HEK293 (cell line): Measurements from ENCODE around the gene PIERCE2.

Source experiments
- CTCF ChIA-PET: fragments of 350-600 bp; formaldehyde crosslinking; extraction: SDS; loops from one replicate; lab custom pipeline; 2021; ENCODE audit warnings: antibody characterized with exemption; lab: Yijun Ruan, JAX
- POLR2A ChIA-PET: fragments of 300-600 bp; formaldehyde crosslinking; extraction: SDS; loops from one replicate; lab custom pipeline; 2020; ENCODE audit warnings: antibody characterized with exemption, inconsistent platforms; lab: Yijun Ruan, JAX
- H3K27ac ChIP-seq: fragments of 200-500 bp; sonication (Bioruptor generic); 2 replicates; pipeline ENCODE4 v1.5.1; 2014; ENCODE audit warnings: low read depth, low read length, control low read depth, inconsistent platforms; ENCODE audit errors: extremely low read depth
- H3K36me3 ChIP-seq, 2 experiments: fragments of 200-500 bp in 1 of 2; sonication (Bioruptor generic) in 1 of 2; 1 replicate in 1 of 2; 2 replicates in 1 of 2; pipeline ENCODE4 v1.5.1; 2014 to 2017; ENCODE audit warnings: inconsistent platforms in 2 of 2, low read length in 2 of 2; ENCODE audit not compliant: control insufficient read depth in 2 of 2, insufficient read depth in 1 of 2
- H3K4me1 ChIP-seq: fragments of 200-500 bp; sonication (Bioruptor generic); 2 replicates; pipeline ENCODE4 v1.5.1; 2014; ENCODE audit warnings: mild to moderate bottlenecking, low read length, inconsistent platforms; ENCODE audit not compliant: control insufficient read depth, insufficient read depth
- H3K4me3 ChIP-seq: 2 replicates; pipeline ENCODE4 v1.5.1; 2011; ENCODE audit warnings: low read depth, mild to moderate bottlenecking, control low read depth, low read length, moderate library complexity
- H3K9me3 ChIP-seq: fragments of 200-500 bp; sonication (Bioruptor generic); 2 replicates; pipeline ENCODE4 v1.5.1; 2014; ENCODE audit warnings: low read depth, low read length, inconsistent platforms; ENCODE audit not compliant: control insufficient read depth, insufficient read depth
- ATF2 ChIP-seq: fragments of 450-650 bp; formaldehyde crosslinking; IDR thresholded peaks from 2 replicates; pipeline ENCODE4 v1.5.1; 2016; ENCODE audit warnings: missing biosample characterization, missing genetic modification characterization, low read depth
- GLI2 ChIP-seq: fragments of 450-650 bp; formaldehyde crosslinking; IDR thresholded peaks from 2 replicates; pipeline ENCODE4; 2017; ENCODE audit warnings: missing biosample characterization, missing genetic modification characterization, low read depth, borderline replicate concordance
- GLIS2 ChIP-seq: fragments of 450-650 bp; formaldehyde crosslinking; IDR thresholded peaks from 2 replicates; pipeline ENCODE4 v1.5.1; 2016; ENCODE audit warnings: missing biosample characterization, missing genetic modification characterization
- IKZF3 ChIP-seq: fragments of 450-650 bp; IDR thresholded peaks from 2 replicates; pipeline ENCODE4 v1.5.0; 2018; ENCODE audit warnings: missing biosample characterization, mild to moderate bottlenecking, missing genetic modification characterization, moderate library complexity
- PATZ1 ChIP-seq: fragments of 450-650 bp; formaldehyde crosslinking; IDR thresholded peaks from 2 replicates; pipeline ENCODE4 v1.5.1; 2016; ENCODE audit warnings: missing biosample characterization, missing genetic modification characterization
- PRDM1 ChIP-seq: fragments of 450-650 bp; formaldehyde crosslinking; IDR thresholded peaks from 2 replicates; pipeline ENCODE4; 2016; ENCODE audit warnings: missing biosample characterization, missing genetic modification characterization
- PRDM10 ChIP-seq: fragments of 450-650 bp; formaldehyde crosslinking; IDR thresholded peaks from 2 replicates; pipeline ENCODE4 v1.5.1; 2016; ENCODE audit warnings: missing biosample characterization, missing genetic modification characterization
- SP3 ChIP-seq: fragments of 450-650 bp; formaldehyde crosslinking; IDR thresholded peaks from 2 replicates; pipeline ENCODE4 v1.5.1; 2016; ENCODE audit warnings: missing biosample characterization, missing genetic modification characterization
- SP7 ChIP-seq: fragments of 450-650 bp; formaldehyde crosslinking; IDR thresholded peaks from 2 replicates; pipeline ENCODE4 v1.5.1; 2016; ENCODE audit warnings: missing biosample characterization, missing genetic modification characterization
- ZBTB21 ChIP-seq: fragments of 450-650 bp; formaldehyde crosslinking; IDR thresholded peaks from 2 replicates; pipeline ENCODE4 v1.5.1; 2017; ENCODE audit warnings: missing biosample characterization, missing genetic modification characterization
- ZBTB26 ChIP-seq: fragments of 450-650 bp; formaldehyde crosslinking; optimal IDR thresholded peaks from 2 replicates; pipeline ENCODE3; 2016; ENCODE audit warnings: missing biosample characterization, mild to moderate bottlenecking, missing genetic modification characterization
- ZEB2 ChIP-seq: fragments of 450-650 bp; formaldehyde crosslinking; IDR thresholded peaks from 2 replicates; pipeline ENCODE4 v1.5.1; 2016; ENCODE audit warnings: missing biosample characterization, missing genetic modification characterization
- ZFP37 ChIP-seq: fragments of 450-650 bp; formaldehyde crosslinking; IDR thresholded peaks from 2 replicates; pipeline ENCODE4 v1.5.1; 2016; ENCODE audit warnings: missing biosample characterization, missing genetic modification characterization
- ZFP69B ChIP-seq: fragments of 450-650 bp; formaldehyde crosslinking; IDR thresholded peaks from 2 replicates; pipeline ENCODE4 v1.5.1; 2016; ENCODE audit warnings: missing biosample characterization, missing genetic modification characterization
- ZIC2 ChIP-seq: fragments of 450-650 bp; formaldehyde crosslinking; IDR thresholded peaks from 2 replicates; pipeline ENCODE4 v1.5.1; 2016; ENCODE audit warnings: missing biosample characterization, missing genetic modification characterization
- ZNF148 ChIP-seq: fragments of 450-650 bp; formaldehyde crosslinking; IDR thresholded peaks from 2 replicates; pipeline ENCODE4 v1.5.0; 2017; ENCODE audit warnings: missing biosample characterization, missing genetic modification characterization, borderline replicate concordance
- ZNF2 ChIP-seq: fragments of 450-650 bp; formaldehyde crosslinking; IDR thresholded peaks from 2 replicates; pipeline ENCODE4 v1.5.1; 2016; ENCODE audit warnings: missing biosample characterization, missing genetic modification characterization
- ZNF223 ChIP-seq: fragments of 450-650 bp; formaldehyde crosslinking; IDR thresholded peaks from 2 replicates; pipeline ENCODE4 v1.5.1; 2016; ENCODE audit warnings: missing biosample characterization, missing genetic modification characterization
- ZNF335 ChIP-seq: fragments of 450-650 bp; formaldehyde crosslinking; conservative IDR thresholded peaks from 2 replicates; pipeline ENCODE4 v1.5.1; 2016; ENCODE audit warnings: missing biosample characterization, missing genetic modification characterization
- ZNF426 ChIP-seq: fragments of 450-650 bp; formaldehyde crosslinking; IDR thresholded peaks from 2 replicates; pipeline ENCODE4 v1.5.1; 2017; ENCODE audit warnings: missing biosample characterization, missing genetic modification characterization, mild to moderate bottlenecking, inconsistent platforms, moderate library complexity
- ZNF501 ChIP-seq: fragments of 450-650 bp; formaldehyde crosslinking; IDR thresholded peaks from 2 replicates; pipeline ENCODE4 v1.5.1; 2016; ENCODE audit warnings: missing biosample characterization, missing genetic modification characterization
- ZNF561 ChIP-seq: fragments of 450-650 bp; IDR thresholded peaks from 2 replicates; pipeline ENCODE4 v1.5.1; 2018; ENCODE audit warnings: missing biosample characterization, missing genetic modification characterization, borderline replicate concordance
- ZNF704 ChIP-seq: fragments of 450-650 bp; formaldehyde crosslinking; IDR thresholded peaks from 2 replicates; pipeline ENCODE4 v1.5.1; 2016; ENCODE audit warnings: missing biosample characterization, missing genetic modification characterization
- ZNF843 ChIP-seq: fragments of 450-650 bp; formaldehyde crosslinking; IDR thresholded peaks from 2 replicates; pipeline ENCODE4 v1.5.1; 2016; ENCODE audit warnings: missing biosample characterization, missing genetic modification characterization

PIERCE2 gene

GRCh38 chr15:55408012-55408928, at the start of gene PIERCE2, which contains the start of gene CCPG1:
Gene PIERCE2, plus strand, starts transcription at chr15:55408495. Its CDS starts 274 bp downstream, at chr15:55408769.
Gene CCPG1, minus strand, starts transcription at chr15:55408359. Its CDS starts 18,935 bp downstream, at chr15:55389424.
- ChIA-PET CTCF (interaction anchor here (0.5 to 1.1 kb wide), 6 partner anchors 22 to 441 kb away, joined by 3 to 4 read pairs (median 3); no protein-coding TSS in a partner anchor), POLR2A (interaction anchor here (0.6 to 2.5 kb wide), 4 partner anchors 9 to 212 kb away, joined by 3 to 12 read pairs (median 6); partner anchors contain the start of genes PIGB, PIGBOS1 and RSL24D1)
- H3K4me3 ChIP-seq = peak within 1 kb of the TSS; percentile 59
- no peaks in the 10 kb centered on the region for H3K36me3 ChIP-seq
- H3K27ac ChIP-seq = peak within 1 kb of the TSS; percentile 82
- H3K4me1 ChIP-seq = no peaks in the 10 kb centered on the region
- no peaks in the 10 kb centered on the region for H3K9me3 ChIP-seq
- TF ChIP-seq ZNF223 (tag by site-specific recombination) (peak; percentile 0; the same call in 1 of the 2 replicates), ZNF2 (peak; percentile 50), ZFP37 (tag by site-specific recombination) (peak; percentile 78), IKZF3 (peak; percentile 92), ZNF426 (tag by site-specific recombination) (no peak), ZNF501 (peak; percentile 85), PATZ1 (peak; percentile 62; the same call in 1 of the 2 replicates), SP3 (peak; percentile 44), ZNF704 (tag by site-specific recombination) (0 out of 2 replicates have a peak, but pooled peaks have one; percentile 53), ZNF561 (tag by site-specific recombination) (peak; percentile 74; the same call in 1 of the 2 replicates), SP7 (tag by site-specific recombination) (peak; percentile 56; the same call in 1 of the 2 replicates), GLI2 (no peak), ATF2 (tag by site-specific recombination) (0 out of 2 replicates have a peak, but pooled peaks have one; percentile 39), ZBTB26 (tag by site-specific recombination) (peak; percentile 67), GLIS2 (tag by site-specific recombination) (peak; percentile 75), ZBTB21 (tag by site-specific recombination) (0 out of 2 replicates have a peak, but pooled peaks have one; percentile 2), ZFP69B (tag by site-specific recombination) (peak; percentile 60), ZNF335 (tag by site-specific recombination) (peak; percentile 97), ZIC2 (tag by site-specific recombination) (peak; percentile 49), ZEB2 (tag by site-specific recombination) (peak; percentile 75; the same call in 1 of the 2 replicates), PRDM10 (tag by site-specific recombination) (peak; percentile 62), ZNF843 (tag by site-specific recombination) (0 out of 2 replicates have a peak, but pooled peaks have one; percentile 9), PRDM1 (tag by site-specific recombination) (peak; percentile 30; the same call in 1 of the 2 replicates), ZNF148 (no peak)
